AG04449 (cell line): Measurements from ENCODE around the gene MLH3.
A peak's percentile ranks its signal among the peaks of the same experiment; 100 is the strongest.

ENCODE experiments used
- CTCF ChIA-PET: fragments of 350-600 bp; formaldehyde crosslinking; extraction: SDS; loops from one replicate; lab custom pipeline; 2021; ENCODE audit warnings: antibody characterized with exemption; lab: Yijun Ruan, JAX
- POLR2A ChIA-PET: fragments of 400-600, 350-600 bp; formaldehyde crosslinking; extraction: SDS; loops from one replicate; lab custom pipeline; 2020; ENCODE audit warnings: antibody characterized with exemption, inconsistent platforms; lab: Yijun Ruan, JAX
- DNase-seq: peaks from one replicate; pipeline ENCODE4 v3.0.0-alpha.2; 2010; ENCODE audit warnings: low read depth, low spot score
- H3K4me3 ChIP-seq: 2 replicates; pipeline ENCODE4 v1.5.1; 2011; ENCODE audit warnings: low read depth, mild to moderate bottlenecking, control low read depth, low read length
- TF ChIP-seq, protein P1 (sequence below): IDR thresholded peaks from one replicate; pipeline ENCODE4 v1.5.1; 2011; ENCODE audit warnings: mild to moderate bottlenecking, moderate library complexity, low read length, control low read depth, inconsistent platforms; ENCODE audit not compliant: insufficient read depth; ENCODE audit errors: missing control alignments

Gene MLH3

DNA sequence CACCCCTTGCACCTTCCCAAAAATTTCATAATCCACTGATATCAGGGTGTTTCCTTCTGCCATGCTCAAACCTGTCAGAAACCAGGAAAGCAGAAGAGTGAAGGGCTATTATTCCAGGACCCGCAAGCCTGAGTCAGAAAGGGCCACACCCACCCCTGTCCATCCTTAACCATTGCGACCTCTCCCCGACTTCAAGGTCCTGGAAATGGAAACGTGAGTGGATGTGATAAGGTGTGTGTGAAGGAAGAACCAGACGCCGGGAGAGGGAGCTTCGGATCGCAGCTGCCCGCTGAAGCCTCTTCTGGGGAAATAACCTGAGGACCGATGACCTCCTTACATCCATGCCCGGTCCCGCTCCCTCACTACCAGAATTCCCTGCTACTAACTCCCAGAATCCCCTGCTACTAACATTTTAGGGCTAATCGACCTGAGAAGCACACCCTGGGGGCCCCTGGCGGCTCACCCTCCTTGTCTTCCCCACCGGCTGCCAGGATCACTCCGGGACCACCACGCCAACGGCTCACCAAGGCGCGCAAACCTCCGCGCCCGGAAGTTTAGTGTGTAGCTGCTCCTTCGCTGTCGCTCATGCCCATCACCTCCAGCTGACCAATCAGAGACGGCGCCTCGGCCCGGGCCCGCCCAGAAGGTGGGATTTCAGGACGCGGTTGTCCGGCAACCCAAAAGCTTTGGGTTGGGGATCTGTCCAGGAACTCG is 12.4 kb upstream of the MLH3 start, which contains the start of gene ACYP1:
Gene ACYP1 (minus strand): TSS at position 534 of the 714 bp plus-strand sequence. CDS start 471 bp downstream, at position 63.
- H3K4me3 ChIP-seq, result peak within 1 kb of the TSS; percentile 68
- no peak for DNase-seq
- TF ChIP-seq, protein P1, sequence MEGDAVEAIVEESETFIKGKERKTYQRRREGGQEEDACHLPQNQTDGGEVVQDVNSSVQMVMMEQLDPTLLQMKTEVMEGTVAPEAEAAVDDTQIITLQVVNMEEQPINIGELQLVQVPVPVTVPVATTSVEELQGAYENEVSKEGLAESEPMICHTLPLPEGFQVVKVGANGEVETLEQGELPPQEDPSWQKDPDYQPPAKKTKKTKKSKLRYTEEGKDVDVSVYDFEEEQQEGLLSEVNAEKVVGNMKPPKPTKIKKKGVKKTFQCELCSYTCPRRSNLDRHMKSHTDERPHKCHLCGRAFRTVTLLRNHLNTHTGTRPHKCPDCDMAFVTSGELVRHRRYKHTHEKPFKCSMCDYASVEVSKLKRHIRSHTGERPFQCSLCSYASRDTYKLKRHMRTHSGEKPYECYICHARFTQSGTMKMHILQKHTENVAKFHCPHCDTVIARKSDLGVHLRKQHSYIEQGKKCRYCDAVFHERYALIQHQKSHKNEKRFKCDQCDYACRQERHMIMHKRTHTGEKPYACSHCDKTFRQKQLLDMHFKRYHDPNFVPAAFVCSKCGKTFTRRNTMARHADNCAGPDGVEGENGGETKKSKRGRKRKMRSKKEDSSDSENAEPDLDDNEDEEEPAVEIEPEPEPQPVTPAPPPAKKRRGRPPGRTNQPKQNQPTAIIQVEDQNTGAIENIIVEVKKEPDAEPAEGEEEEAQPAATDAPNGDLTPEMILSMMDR, result no peak
- ChIA-PET POLR2A (interaction anchor here (0.8 kb wide), 2 partner anchors 11 kb away, joined by 3 read pairs; no protein-coding TSS in a partner anchor), CTCF (interaction anchor here (1.0 to 4.4 kb wide), 8 partner anchors 10 to 203 kb away, joined by 3 to 21 read pairs (median 4); partner anchors contain the start of gene MLH3)

DNA sequence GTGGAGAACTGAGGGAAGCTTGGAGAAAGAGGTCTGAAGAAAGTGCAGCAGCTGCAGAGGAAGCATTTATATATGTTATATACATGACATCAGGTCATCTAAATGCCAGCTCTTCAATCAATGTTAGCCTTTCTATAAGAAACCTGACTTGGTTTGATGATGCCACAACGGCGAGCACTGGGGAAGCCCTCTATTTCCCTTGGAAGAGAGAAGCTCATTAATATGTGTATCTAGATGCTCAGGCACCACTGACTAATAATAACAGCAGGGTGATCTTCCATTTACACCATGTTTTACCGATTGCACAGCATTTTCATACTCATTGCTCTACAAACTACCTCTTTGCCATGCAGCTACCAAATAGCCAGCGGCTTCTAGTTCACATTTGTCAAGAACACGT is 11.7 kb upstream of the MLH3 start:
- TF ChIP-seq, protein P1, result no peak
- peak overlapping the region; percentile 68 for H3K4me3 ChIP-seq
- DNase-seq, result no peak
- CTCF ChIA-PET, result interaction anchor here (0.7 to 4.4 kb wide), 8 partner anchors 11 to 182 kb away, joined by 3 to 21 read pairs (median 3); no protein-coding TSS in a partner anchor
- POLR2A ChIA-PET, result no interaction called here

DNA sequence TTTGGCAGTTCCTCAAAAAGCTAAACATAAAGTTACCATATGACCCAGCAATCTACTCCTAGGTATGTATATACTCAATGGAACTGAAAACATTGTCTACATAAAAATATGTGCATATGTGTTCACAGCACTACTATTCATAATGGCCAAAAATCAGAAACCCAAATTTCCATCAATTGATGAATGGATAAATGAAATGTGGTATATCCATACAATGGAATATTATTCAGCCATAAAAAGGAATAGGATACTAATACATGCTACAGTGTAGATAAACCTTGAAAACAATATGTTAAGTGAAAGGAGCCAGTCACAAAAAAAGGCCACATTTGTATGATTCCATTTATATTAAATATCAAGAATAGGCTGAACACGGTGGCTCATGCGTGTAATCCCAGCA is 9.2 kb upstream of the MLH3 start:
- TF ChIP-seq, protein P1, result no peak
- ChIA-PET CTCF (no interaction called here), POLR2A (no interaction called here)
- no peak overlapping the region for H3K4me3 ChIP-seq
- no peak for DNase-seq

DNA sequence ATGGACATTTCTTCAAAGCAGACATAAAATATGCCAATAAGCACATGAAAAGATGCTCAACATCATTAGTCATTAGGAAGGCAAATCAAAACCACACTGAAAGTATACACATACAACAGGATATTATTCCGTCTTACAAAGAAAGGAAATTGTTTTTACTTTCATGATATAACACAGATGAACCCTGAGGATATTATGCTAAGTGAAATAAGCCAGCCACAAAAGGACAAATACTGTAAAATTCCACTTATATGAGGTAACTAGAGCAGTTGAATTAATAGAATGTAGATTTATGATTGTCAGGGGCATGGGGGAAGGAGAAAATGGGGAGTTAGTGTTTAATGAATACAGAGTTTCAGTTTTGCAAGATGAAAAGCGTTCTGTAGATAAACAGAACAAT is 8.4 kb upstream of the MLH3 start:
- POLR2A ChIA-PET, result no interaction called here
- TF ChIP-seq, protein P1, result no peak
- CTCF ChIA-PET, result no interaction called here
- H3K4me3 ChIP-seq, result no peak overlapping the region
- no peak for DNase-seq

DNA sequence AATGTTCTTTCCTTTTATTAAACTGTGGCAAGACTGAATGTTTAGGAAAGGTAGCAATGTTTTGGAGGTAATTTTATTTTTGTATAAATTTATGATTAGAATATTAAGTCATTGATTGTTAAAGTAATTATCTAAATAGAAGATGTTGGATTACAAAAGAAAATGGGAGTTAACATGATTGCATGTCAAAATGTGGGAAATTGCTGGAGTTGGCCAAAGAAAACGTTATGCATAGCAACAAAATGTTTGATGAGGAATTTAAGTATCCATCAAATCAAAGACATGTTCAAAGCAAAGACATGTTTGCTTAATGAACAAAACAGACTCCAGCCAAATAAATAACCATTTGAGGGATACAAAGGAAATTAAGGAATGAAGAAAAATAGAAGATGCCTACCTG is 3.2 kb upstream of the MLH3 start:
- no peak for DNase-seq
- ChIA-PET CTCF (interaction anchor here (0.7 kb wide), 1 partner anchor 10 kb away, joined by 3 read pairs; the partner anchor contains the start of gene ACYP1), POLR2A (no interaction called here)
- H3K4me3 ChIP-seq, result no peak overlapping the region
- TF ChIP-seq, protein P1, result no peak
